Activated CD8-positive, alpha-beta memory T cell treated with anti-CD3 and anti-CD28 coated beads, Interleukin-2, amount 50 U/mL, for 24 hours (primary cell): Measurements from ENCODE around the gene CAPN9.
"Not testable (repeated sequence)": the region's sequence is repeated elsewhere in the genome, so short reads cannot be mapped to it uniquely, and the experiment has no call there.

Source experiments
- DNase-seq: peaks from one replicate; pipeline ENCODE4 v3.0.0-alpha.2; 2020; ENCODE audit errors: extremely low read depth

CAPN9 gene

GRCh38 chr1:230710543-230710904 is 36.7 kb upstream of the CAPN9 start:
- DNase-seq, result no peak

DNA sequence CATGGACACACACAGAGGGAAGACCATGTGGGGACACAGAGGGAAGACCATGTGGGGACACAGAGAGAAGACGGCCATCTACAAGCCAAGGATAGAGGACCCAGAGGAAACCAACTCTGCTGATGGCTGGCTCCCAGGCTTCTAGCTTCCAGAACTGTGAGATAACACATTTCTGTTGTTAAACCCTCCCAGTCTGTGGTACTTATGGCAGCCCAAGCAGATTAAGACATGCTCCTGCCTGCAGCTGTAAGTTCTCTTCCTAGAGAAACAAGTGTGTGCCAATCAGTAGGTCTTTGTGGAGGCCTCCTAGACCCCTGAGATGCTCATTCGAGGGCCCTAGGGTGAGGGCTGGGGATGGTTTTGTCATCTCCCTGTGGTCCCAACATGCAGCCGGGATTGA is 35.9 kb upstream of the CAPN9 start:
- DNase-seq, result no peak

DNA sequence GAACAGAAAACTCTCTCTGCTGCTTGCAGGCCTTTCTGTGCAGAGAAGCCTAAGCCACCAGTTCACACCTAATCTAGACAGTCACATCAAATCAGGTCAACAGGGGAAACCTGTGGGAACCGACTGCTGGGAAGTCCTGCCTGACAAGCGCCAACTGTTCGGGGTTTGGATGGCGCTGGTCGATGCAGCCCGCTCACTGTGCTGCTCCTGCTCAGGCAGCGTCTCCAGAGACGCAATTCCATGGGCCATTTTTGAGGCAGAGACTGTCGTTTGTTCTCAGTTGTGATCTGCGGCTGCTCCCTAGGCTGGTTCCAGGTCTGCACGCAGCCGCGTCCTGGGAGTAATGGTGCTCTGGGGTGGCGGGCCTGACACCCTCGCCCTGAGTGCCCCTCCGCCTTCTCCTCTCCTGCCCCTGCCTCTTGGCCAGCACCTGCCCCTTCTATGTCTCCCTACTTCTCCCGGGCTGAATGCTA is 34.7 kb upstream of the CAPN9 start:
- DNase-seq, result no peak

DNA sequence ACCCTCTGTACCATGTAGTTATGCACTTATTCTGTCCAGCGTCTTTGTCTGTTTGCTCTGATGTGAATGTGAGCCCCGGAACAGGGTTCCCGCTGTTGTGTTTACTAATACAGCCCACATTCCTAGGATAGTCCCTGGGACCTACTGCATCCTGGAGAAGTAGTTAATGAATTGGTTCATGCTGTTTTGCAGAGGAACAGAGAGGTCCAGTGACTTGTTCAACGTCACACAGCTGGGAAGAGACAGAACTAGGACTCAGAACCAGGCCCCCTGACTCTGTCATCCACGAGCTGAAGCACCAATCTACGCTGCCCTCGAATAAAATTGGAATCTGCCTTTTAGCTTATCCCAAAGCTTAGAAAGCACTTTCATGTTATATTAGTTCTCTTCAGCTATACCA is 34.0 kb upstream of the CAPN9 start:
- DNase-seq, result no peak

- DNase-seq, result no peak
Observed at GRCh38 chr1:230713547-230713914, 33.7 kb upstream of the CAPN9 start.

DNA sequence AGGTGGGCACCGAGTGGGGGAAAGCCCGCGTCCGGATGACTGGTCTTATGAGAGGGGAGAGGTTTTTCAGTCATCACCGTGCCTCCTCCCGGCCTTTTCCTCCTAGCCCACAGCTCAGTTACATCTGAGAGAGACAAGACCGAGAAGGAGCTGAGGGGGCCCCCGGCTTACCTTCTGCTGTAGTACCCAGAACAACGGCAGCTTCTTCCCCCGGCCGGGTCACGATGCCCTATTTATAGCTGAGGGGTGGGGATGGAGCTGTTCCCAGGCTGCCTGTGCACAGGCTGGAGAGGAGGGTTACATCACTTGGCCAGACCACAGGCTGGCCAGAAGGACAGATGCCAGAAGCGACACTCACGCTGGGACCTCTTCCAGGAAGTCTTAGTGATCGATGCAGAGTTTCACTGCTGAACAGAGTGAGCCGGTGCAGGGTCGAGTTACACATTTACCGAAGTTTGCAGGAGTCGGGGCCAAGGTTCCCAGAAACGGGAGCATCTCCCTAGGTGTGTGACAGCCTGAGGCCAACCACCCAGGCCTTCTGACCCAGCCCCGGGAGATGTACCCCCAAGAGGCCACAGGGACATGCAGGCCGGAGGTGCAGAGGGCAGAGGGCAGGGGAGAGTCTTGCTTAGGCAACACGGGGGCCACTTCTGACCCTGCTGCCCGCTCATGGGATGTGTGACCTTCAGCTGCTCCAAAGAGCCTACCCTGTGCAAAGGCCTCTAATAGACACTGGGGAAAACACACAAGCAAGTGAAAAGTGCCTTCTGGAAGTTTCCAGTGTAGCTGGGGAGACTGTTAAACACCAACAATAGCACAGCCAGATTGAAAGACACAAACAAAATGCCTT is 33.0 kb upstream of the CAPN9 start, which contains the start of gene AGT:
Gene AGT, minus strand, starts transcription at position 208 of the 850 bp plus-strand sequence. CDS start 3,299 bp downstream, outside the sequence.
- no peak for DNase-seq

GRCh38 chr1:230715510-230715909 is 31.7 kb upstream of the CAPN9 start:
- DNase-seq, result no peak

DNA sequence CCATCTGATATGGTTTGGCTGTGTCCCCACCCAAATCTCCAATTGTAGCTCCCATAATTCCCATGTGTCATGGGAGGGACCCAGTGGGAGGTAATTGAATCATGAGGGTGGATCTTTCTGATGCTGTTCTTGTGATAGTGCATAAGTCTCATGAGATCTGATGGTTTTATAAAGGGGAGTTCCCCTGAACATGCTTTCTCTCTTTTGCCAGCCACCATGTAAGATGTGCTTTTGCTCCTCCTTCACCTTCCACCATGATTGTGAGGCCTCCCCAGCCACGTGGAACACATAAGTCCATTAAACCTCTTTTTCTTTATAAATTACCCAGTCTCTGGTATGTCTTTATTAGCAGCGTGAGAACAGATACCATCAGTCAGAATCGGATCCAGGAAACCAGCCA is 30.7 kb upstream of the CAPN9 start:
- DNase-seq, result not testable (repeated sequence)

DNA sequence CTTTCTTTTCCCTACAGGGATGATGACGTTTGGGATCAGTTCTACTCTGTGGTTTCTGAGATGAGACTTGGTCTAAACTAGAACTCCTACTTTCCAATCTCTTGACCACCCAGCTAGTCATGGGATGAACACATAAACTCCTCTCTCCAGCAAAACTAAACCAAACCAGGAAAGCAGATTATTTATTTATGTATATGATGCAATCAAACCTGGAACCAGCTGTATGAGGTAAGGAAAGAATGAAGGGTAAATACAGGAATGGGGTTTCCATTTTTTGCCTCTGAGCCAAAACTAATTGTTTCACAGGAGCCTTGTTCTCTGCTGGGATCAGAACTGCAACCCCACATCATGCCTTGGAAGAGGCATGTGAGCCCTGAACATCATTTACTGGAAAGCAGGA is 29.9 kb upstream of the CAPN9 start:
- no peak for DNase-seq

DNA sequence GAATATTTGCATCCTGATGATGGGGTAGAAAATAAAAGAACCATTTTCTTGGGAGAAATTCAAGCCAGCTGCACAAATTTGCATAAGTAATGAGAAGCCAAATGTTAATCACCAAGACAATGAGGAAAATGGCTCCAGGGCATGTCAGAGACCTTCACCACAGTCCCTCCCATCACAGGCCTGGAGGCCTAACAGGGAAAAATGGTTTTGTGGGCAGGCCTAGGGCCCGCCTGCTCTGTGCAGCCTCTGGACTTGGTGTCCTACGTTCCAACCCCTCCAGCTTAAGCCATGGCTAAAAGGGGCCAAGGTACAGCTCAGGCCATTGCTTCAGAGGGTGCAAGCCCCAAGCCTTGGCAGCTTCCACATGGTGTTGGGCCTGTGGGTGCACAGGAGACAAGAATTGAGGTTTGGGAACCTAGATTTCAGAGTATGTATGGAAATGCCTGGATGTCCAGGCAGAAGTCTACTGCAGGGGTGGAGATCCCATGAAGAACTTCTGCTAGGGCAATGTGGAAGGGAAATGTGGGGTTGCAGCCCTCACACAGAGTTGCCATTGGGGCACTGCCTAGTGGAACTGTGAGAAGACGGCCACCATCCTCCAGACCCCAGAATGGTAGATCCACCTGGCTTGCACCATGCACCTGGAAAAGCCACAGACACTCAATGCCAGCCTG is 25.2 kb upstream of the CAPN9 start:
- not testable (repeated sequence) for DNase-seq

DNA sequence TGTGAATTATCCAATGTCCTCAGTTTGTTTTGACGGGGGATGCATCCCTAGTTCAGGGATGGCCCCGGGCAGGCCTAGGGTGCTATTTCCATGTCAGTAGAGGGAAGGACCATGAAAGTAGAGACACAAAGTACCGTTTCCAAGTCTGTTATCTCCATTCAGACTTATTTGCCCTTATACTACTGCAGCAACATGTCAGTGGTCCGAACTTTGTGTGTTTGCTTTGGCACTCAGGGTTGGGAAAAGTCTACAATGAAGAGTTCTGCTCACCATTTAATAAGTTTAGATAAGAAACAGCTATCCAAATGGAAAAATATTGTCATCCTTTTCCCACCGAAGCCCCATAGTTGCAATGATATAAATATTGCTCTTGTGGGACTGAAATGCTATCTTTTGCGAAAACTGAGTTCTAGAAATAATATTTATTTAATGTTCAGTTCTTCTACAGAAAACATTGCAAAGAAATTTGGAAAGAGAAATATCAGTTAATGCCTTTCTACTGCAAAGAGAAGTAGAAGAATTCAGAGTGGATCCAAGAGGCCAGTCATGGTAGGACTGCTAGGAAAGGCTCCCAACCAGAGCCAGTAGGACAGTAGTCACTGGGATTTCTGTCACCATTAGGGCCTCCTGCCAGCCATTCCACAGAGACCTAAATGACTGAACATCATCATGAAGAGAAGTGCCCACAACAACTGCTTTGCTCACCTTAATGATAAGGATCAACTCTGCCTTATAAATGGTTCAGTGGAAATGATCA is 21.8 kb upstream of the CAPN9 start:
- no peak for DNase-seq

DNA sequence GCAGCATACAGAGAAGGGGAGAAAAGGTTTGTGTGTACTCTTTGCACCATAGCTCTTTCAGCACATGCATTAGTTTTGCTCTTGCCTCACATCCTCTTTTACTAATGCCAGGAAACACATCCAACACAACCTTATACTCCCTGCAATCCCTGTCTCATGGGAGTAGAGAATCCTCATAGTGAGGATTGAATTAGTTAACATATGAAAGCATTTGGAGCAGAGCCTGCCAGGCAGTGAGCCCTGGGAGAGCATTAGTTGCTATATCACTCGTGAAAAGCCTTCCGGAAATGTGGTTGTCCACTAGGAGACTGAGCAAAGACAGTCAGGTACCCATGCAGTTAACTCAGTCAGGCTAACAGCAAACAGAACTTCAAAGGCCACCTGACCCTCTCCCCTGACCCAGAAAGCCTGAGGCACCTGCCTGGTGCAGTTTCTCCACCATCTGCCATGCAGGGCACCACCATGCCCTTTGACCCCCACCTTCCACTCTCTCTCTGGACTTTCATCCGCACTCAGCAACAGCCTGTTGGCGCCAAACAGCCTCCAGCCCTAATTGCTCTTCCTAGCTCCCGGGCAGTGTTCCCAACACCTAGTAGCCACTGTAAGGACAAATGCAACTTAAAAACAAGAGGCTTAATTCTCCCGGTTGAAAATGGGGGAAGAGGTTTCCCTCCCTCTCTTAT is 18.3 kb upstream of the CAPN9 start:
- DNase-seq, result no peak

GRCh38 chr1:230730977-230731376 is 16.2 kb upstream of the CAPN9 start:
- no peak for DNase-seq

GRCh38 chr1:230735447-230735846 is 11.7 kb upstream of the CAPN9 start:
- DNase-seq, result no peak

DNA sequence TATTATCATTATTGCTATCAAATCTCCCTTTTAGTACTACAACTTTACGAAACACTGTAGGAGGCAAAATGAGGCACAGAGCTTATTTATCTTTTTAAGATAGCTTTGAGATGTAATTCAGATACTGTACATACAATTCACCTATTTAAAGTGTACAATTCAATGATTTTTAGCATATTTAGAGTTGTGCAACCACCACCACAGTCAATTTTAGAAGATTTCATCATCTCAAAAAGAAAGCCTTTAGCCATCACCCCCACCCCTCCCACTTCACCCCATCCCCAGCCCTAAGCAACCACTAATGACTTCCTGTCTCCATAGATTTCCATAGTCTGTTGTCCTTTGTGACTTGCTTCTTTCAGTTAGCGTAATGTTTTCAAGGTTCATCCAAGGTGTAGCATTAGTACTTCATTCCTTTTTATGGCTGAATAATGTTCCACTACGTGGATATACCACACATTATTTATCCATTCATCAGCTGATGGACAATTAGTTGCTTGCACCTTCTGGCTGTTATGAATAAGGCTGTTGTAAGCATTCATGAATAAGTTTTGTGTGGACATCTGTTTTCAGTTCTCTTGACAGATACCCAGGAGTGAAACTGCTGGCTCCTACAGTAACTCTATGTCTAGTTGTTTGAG is 9.4 kb upstream of the CAPN9 start:
- DNase-seq, result no peak

GRCh38 chr1:230739564-230740290 is 7.5 kb upstream of the CAPN9 start:
- no peak for DNase-seq

GRCh38 chr1:230743899-230744298 is 3.3 kb upstream of the CAPN9 start:
- no peak for DNase-seq

DNA sequence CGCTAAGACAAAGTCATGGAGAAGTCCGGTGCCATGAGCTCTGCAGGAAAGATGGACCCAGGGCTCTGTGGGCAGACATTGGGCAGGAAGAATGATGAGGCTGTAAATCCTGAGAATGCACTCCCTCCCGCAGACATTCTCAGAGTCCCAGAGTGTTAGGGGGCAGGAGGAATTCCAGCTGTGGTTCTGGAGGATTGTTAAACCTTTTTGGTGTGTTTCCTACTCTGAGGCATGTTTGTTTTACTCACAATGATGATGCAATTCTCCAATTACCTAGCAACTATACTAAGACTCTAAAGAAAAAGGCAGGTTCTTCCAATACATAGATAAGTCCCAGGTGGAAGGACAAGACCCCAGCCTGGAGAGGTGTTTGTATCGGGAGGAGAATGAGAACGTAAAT is 2.8 kb upstream of the CAPN9 start:
- DNase-seq, result no peak

- no peak for DNase-seq
Observed at GRCh38 chr1:230745071-230745470, 2.1 kb upstream of the CAPN9 start.

DNA sequence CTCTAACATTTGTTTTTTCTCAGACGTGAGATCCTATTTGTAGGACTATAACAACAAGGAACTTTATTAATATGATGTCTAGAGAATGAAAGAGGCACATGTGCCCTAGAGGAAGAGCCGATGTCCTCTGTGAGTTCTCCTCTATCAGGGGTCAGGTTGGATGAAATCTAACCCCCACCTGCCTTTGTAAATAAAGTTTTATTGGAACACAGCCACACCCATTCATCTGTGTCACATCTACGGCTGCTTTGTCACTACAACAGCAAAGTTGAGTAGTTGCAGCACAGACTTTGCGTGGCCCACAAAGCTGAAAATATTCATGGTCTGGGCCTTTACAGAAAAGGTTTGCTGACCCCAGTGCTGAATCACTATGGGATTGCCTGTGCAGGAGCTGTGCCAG is 571 bp upstream of the CAPN9 start:
- DNase-seq, result no peak
